ENCODE measurements around the gene PPARD.

- TF ChIP-seq EZH2 (IDR thresholded peaks at IDR 0.05) (no peak), POLR2AphosphoS5 (IDR thresholded peaks at IDR 0.05; ENCODE audit: borderline replicate concordance, low read depth, low read length) (no peak), FOXP2 (optimal IDR thresholded peaks at IDR 0.05; ENCODE audit: control extremely low read depth, extremely low read length, insufficient read depth) (no peak)
Measured at GRCh38 chr6:35365594-35366203, 23.3 kb downstream of the PPARD start.
